ENCODE measurements around the gene TOP3B. TPM values are rescaled to one million over a fixed set of nuclear protein-coding genes. Genes with fewer than 3 reads are reported as not detected.

The TOP3B gene
- total RNA-seq, 1 donor from 2014 or later: 29.2 TPM

DNA sequence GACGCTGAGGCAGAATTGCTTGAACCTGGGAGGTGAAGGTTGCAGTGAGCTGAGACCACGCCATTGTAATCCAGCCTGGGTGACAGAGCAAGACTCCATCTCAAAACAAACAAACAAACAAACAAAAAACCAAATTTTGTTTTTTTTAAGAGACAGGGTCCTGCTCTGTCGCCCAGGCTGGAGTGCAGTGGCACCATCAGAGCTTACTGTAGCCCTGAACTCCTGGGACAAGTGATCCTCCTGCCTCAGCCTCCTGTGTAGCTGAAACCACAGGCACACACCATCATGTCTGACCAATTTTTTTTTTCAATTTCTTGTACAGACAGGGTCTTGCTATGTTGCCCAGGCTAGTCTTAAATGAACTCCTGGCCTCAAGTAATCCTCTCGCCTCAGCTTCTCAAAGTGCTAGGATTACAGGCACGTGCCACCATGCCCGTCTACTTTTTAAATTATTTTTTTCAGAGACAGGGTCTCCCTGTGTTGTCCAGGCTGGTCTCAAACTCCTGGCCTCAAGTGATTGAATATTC is 16.8 kb downstream of the TOP3B start:
- DNase-seq (ENCODE audit: low read depth): no peak
- TF ChIP-seq, protein P1, sequence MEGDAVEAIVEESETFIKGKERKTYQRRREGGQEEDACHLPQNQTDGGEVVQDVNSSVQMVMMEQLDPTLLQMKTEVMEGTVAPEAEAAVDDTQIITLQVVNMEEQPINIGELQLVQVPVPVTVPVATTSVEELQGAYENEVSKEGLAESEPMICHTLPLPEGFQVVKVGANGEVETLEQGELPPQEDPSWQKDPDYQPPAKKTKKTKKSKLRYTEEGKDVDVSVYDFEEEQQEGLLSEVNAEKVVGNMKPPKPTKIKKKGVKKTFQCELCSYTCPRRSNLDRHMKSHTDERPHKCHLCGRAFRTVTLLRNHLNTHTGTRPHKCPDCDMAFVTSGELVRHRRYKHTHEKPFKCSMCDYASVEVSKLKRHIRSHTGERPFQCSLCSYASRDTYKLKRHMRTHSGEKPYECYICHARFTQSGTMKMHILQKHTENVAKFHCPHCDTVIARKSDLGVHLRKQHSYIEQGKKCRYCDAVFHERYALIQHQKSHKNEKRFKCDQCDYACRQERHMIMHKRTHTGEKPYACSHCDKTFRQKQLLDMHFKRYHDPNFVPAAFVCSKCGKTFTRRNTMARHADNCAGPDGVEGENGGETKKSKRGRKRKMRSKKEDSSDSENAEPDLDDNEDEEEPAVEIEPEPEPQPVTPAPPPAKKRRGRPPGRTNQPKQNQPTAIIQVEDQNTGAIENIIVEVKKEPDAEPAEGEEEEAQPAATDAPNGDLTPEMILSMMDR (IDR thresholded peaks at IDR 0.05; ENCODE audit: insufficient read depth, low read length, poor library complexity, severe bottlenecking): no peak
- Histone ChIP-seq H3K4me3 (ENCODE audit: low read depth, low read length) (no peak overlapping the region), H3K27me3 (ENCODE audit: control insufficient read depth, insufficient read depth, low read length) (no peaks in the 10 kb centered on the region), H3K36me3 (ENCODE audit: control insufficient read depth, insufficient read depth, low read length) (peaks cover 6% of the 10 kb centered on the region)

DNA sequence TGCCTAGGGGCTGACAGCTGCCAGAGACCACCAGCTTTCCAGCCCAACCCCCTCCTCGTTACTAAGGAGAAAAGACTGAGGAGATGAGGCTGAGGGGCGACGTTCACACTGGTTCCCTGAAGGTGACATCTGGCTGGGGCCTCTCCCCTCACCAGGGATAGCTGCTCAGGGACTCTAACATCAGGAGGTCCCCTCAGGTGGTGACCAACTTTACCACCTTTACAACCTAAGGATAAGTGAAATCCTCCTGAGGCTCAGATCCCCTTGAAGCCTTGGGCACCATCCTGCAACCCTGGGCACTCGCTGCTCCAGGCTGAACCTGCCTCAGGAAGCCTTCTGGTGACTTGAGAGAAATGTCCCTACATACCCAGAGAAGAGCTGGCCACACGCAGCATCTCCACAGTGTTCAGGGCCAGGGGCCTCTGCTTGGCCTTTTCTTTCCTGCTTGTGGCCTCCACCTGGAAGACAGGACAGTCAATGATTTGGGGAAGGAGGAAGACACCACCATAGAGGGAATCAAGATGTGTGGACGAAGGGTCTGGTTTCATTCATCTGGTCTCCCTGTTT is 17.6 kb downstream of the TOP3B start:
- no peak for DNase-seq (ENCODE audit: low read depth)
- Histone ChIP-seq H3K27me3 (ENCODE audit: control insufficient read depth, insufficient read depth, low read length) (no peaks in the 10 kb centered on the region), H3K4me3 (ENCODE audit: low read depth, low read length) (no peak overlapping the region), H3K36me3 (ENCODE audit: control insufficient read depth, insufficient read depth, low read length) (peaks cover 5% of the 10 kb centered on the region)
- TF ChIP-seq, protein P1 (IDR thresholded peaks at IDR 0.05; ENCODE audit: insufficient read depth, low read length, poor library complexity, severe bottlenecking): no peak

DNA sequence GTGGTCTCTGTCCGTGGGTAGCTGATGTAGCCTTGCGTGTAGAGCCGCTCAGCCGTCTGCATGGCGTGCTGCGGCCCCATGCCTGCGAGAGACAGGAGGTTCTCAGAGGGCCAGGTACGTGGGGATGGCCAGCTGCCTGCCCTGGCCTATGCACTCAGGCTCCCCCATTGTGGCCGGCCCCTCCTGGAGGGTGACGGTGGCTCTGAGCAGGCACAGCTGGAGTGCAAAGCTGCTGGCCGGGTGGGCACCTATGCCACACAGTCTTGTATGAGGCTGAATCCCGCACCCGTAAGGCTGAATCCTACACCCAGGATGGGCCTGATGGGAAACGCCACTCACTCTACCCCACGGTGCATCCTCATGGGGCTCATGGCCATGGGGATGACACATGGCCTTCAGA is 18.4 kb downstream of the TOP3B start:
- Histone ChIP-seq H3K27me3 (ENCODE audit: control insufficient read depth, insufficient read depth, low read length) (no peaks in the 10 kb centered on the region), H3K36me3 (ENCODE audit: control insufficient read depth, insufficient read depth, low read length) (peaks cover 5% of the 10 kb centered on the region), H3K4me3 (ENCODE audit: low read depth, low read length) (no peak overlapping the region)
- no peak for DNase-seq (ENCODE audit: low read depth)
- TF ChIP-seq, protein P1 (IDR thresholded peaks at IDR 0.05; ENCODE audit: insufficient read depth, low read length, poor library complexity, severe bottlenecking): no peak

DNA sequence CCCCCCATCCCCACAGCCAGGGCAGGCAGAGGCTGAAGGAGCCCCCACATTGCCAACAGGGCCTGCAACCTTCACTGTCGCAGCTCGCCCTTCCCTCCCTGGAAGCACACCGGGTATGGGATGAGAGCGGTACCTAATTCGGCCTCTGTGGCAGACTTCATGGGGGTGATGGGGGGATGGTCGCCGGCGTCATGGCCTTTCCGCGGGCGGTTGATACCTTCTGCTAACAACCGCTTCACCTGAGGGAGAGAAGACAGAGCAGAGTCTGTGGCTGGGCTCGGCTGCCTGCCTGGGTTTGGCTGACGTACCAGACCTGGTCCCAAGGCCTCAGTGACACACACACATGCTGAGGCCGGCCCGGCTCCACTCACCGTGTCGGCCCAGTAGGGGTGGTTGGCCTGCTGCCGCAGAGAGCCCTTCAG is 18.8 kb downstream of the TOP3B start:
- H3K4me3 ChIP-seq (ENCODE audit: low read depth, low read length): no peak overlapping the region
- no peak for DNase-seq (ENCODE audit: low read depth)
- H3K27me3 ChIP-seq (ENCODE audit: control insufficient read depth, insufficient read depth, low read length): no peaks in the 10 kb centered on the region
- TF ChIP-seq, protein P1 (IDR thresholded peaks at IDR 0.05; ENCODE audit: insufficient read depth, low read length, poor library complexity, severe bottlenecking): no peak
- peaks cover 5% of the 10 kb centered on the region for H3K36me3 ChIP-seq (ENCODE audit: control insufficient read depth, insufficient read depth, low read length)

DNA sequence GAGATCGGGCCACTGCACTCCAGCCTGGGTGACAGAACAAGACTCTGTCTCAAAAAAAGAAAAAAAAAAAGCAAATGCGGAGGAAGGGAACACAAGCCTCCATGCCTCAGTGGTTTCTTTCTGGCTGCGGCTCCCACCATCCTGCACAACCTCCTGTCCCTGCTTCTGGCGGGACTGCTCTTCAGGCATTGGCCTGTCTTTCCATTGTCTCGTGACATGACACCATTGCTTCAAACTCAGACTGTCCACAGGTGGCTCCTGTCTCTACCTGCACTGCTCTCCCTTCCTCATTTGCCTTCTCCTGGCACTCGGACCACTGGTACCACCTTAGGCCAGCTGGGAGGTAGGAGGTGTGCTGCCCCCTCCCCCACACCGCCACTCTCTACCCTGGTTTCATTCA is 19.3 kb downstream of the TOP3B start:
- TF ChIP-seq, protein P1 (IDR thresholded peaks at IDR 0.05; ENCODE audit: insufficient read depth, low read length, poor library complexity, severe bottlenecking): no peak
- peaks cover 4% of the 10 kb centered on the region for H3K36me3 ChIP-seq (ENCODE audit: control insufficient read depth, insufficient read depth, low read length)
- H3K4me3 ChIP-seq (ENCODE audit: low read depth, low read length): no peak overlapping the region
- DNase-seq (ENCODE audit: low read depth): no peak
- H3K27me3 ChIP-seq (ENCODE audit: control insufficient read depth, insufficient read depth, low read length): no peaks in the 10 kb centered on the region

DNA sequence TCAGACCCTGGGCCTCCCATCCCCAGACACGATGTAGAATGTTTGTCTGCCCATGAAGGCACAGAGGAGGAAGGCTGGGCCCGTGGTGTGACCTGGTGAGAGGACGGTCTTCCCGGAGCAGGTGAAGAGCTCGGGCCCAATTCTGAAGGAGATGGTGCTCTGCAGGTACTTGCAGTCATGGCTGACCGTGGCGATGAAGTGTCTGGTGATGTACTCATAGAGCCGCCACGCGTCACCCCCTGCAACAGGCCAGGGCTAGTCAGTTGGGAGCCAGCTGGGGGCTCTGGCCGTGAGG is 20.0 kb downstream of the TOP3B start:
- Histone ChIP-seq H3K36me3 (ENCODE audit: control insufficient read depth, insufficient read depth, low read length) (peaks cover 4% of the 10 kb centered on the region), H3K4me3 (ENCODE audit: low read depth, low read length) (no peak overlapping the region), H3K27me3 (ENCODE audit: control insufficient read depth, insufficient read depth, low read length) (no peaks in the 10 kb centered on the region)
- no peak for DNase-seq (ENCODE audit: low read depth)
- TF ChIP-seq, protein P1 (IDR thresholded peaks at IDR 0.05; ENCODE audit: insufficient read depth, low read length, poor library complexity, severe bottlenecking): no peak
